Measurements from ENCODE around the gene SLC39A11.

GRCh38 chr17:72921347-72922054 lies 171.0 kb downstream of the SLC39A11 start:
- no peak for TF ChIP-seq CTCF (IDR thresholded peaks at IDR 0.05 in 2 of 3, conservative IDR thresholded peaks at IDR 0.05 in 1 of 3; ENCODE audit: borderline replicate concordance in 1 of 3, insufficient read depth in 1 of 3, low read depth in 2 of 3, low read length in 2 of 3)
- TF ChIP-seq POLR2AphosphoS5 (IDR thresholded peaks at IDR 0.05; ENCODE audit: low read depth, low read length) = no peak
- TF ChIP-seq MAX (IDR thresholded peaks at IDR 0.05) = no peak
- TF ChIP-seq ZNF274 (IDR thresholded peaks at IDR 0.05; ENCODE audit: low read depth, low read length) = no peak
- TF ChIP-seq EGR1 (IDR thresholded peaks at IDR 0.05; ENCODE audit: low read depth) = no peak
- TF ChIP-seq POLR2A (IDR thresholded peaks at IDR 0.05; ENCODE audit: borderline replicate concordance, extremely low read depth, insufficient read depth, insufficient read length) = no peak
- no peak for TF ChIP-seq SIN3A (IDR thresholded peaks at IDR 0.05; ENCODE audit: low read depth)
- TF ChIP-seq ZBTB33 (IDR thresholded peaks at IDR 0.05; ENCODE audit: extremely low read depth, insufficient replicate concordance, low read length) = no peak
- no peak for TF ChIP-seq CBX3 (IDR thresholded peaks at IDR 0.05; ENCODE audit: low read depth)
- TF ChIP-seq ATF3 (IDR thresholded peaks at IDR 0.05) = no peak
- no peak for TF ChIP-seq REST (IDR thresholded peaks at IDR 0.05; ENCODE audit: low read depth)
